NCI-H2227 (cell line): ENCODE data around the gene RAB7B.

Source experiments
- DNase-seq: peaks from one replicate; lab custom pipeline; 2025; ENCODE audit not compliant: unreplicated experiment; lab: John Stamatoyannopoulos, UW

RAB7B gene

GRCh38 chr1:205930195-205930577, 73.0 kb downstream of the RAB7B start:
- DNase-seq: no peak

DNA sequence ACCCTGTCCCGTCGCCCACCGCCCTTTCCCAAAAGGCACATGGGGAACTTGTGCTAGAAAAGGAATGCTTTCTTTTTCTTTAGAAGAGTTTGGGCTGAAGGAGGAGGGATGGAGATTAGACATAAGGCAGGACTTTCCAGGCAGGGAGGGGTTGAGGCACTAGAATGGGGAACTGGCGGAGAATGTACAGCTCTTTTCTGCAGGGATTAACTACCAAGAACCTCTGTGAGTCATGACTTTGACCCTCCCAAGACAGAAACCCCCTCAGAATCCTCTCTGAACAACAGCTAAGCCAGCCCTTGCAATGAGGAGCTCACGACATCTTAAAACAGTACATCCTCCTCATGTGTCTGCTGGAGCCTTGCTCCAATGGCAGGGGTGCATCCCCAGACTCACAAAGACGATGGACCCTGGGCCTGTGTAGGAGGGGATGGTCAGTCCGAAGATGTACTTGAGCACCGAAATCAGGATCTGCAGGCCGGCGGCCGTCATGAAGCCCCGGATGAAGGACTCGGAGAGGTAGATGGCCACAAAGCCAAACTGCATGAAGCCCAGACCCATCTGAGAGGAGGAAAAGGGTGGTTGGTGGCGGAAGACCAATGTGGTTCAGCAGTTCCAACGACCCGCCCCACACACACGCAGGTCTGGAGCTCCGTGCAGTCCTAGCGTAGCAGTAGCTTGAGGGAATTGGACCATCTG, 73.5 kb downstream of the RAB7B start:
- no peak for DNase-seq

- no peak for DNase-seq
Observed at GRCh38 chr1:205928317-205928716, 74.9 kb downstream of the RAB7B start.

DNA sequence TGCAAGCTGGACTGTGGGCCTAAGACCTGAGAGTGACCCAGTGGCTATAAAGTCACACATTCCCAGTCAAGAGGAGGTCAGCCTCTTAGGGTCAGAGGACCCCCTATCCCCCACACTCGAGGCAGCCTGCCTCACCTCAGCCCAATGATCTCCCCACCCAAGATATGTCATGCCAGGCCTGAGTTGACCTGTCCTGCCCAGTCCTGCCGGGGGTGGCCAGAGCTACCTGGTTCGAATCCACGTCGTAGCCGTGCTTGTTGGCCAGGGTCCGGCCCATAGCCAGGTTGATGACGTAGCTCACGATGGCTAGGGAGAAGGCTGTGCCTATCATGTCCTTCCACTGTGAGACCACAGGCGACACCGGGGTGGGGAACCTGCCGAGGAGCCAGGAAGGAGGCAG, 75.5 kb downstream of the RAB7B start:
- DNase-seq: no peak

- no peak for DNase-seq
Observed at GRCh38 chr1:205927247-205927646, 75.9 kb downstream of the RAB7B start.
